ENCODE data around the gene DNAJC7.

DNA sequence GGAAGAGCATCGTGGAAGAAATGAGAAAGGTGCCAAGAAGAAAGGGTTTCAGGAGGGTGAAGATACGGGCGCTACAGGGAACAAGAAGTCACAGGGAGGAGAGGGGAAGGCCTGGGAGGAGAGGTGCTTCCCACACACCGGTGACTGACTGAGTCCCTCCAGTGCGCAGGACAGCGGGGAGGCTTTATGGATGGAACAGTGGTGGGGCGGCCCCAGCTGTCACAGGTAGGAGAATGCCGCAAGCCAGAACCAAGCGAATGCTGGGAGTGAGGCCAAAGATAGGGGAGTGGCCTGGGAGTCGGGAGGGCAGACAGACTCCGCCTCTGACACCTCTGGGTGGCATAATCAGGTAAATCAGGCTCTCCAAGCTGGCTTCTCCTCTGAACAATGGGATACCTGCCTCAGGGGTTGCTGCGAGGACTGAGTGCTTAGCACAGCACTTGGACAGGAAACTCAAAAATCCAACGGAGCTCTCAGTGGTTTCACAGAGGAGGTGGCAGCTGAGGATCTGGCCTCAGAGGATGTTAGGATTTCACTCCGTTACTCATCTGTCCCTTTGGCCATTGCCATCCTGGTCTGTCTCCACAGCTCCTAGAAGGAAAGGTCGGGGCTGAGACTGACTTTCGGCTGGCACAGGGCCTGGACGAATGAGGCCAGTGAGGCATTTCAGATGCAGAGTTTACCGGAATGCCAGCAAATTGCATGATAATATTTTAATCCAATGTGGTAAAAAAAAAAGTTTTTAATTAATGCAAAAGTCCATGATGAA lies 51.4 kb downstream of the DNAJC7 start:
- TF ChIP-seq, protein P1, sequence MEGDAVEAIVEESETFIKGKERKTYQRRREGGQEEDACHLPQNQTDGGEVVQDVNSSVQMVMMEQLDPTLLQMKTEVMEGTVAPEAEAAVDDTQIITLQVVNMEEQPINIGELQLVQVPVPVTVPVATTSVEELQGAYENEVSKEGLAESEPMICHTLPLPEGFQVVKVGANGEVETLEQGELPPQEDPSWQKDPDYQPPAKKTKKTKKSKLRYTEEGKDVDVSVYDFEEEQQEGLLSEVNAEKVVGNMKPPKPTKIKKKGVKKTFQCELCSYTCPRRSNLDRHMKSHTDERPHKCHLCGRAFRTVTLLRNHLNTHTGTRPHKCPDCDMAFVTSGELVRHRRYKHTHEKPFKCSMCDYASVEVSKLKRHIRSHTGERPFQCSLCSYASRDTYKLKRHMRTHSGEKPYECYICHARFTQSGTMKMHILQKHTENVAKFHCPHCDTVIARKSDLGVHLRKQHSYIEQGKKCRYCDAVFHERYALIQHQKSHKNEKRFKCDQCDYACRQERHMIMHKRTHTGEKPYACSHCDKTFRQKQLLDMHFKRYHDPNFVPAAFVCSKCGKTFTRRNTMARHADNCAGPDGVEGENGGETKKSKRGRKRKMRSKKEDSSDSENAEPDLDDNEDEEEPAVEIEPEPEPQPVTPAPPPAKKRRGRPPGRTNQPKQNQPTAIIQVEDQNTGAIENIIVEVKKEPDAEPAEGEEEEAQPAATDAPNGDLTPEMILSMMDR (IDR thresholded peaks at IDR 0.05): peak in 1 of 4 experiments; percentile 15
- TF ChIP-seq POLR2A (IDR thresholded peaks at IDR 0.05): peak; percentile 33
